ENCODE measurements around the gene KNL1.
"Not testable (repeated sequence)": the region's sequence is repeated elsewhere in the genome, so short reads cannot be mapped to it uniquely, and the experiment has no call there.

KNL1 gene

GRCh38 chr15:40593588-40594428 is at the start of gene KNL1:
TSS of gene KNL1 (plus strand) at chr15:40594249. CDS start at chr15:40602932, 8,683 bp downstream.
- DNase-seq (ENCODE audit: low read depth in 2 of 3, low spot score in 1 of 3): peak; percentile 81 to 98 (median 93)

GRCh38 chr15:40545457-40545856 is 48.6 kb upstream of the KNL1 start:
- no peak for DNase-seq (ENCODE audit: low read depth in 2 of 3, low spot score in 1 of 3)

- DNase-seq (ENCODE audit: low read depth in 2 of 3, low spot score in 1 of 3): no peak
These were observed 45.4 kb upstream of the KNL1 start for GRCh38 chr15:40548610-40549009.

- DNase-seq (ENCODE audit: low read depth in 2 of 3, low spot score in 1 of 3): no peak
These were observed 44.2 kb upstream of the KNL1 start for GRCh38 chr15:40549894-40550293.

- no peak for DNase-seq (ENCODE audit: low read depth in 2 of 3, low spot score in 1 of 3)
These were observed 43.6 kb upstream of the KNL1 start for GRCh38 chr15:40550341-40551037.

- no peak for DNase-seq (ENCODE audit: low read depth in 2 of 3, low spot score in 1 of 3)
These were observed 39.9 kb upstream of the KNL1 start for GRCh38 chr15:40554161-40554525.

GRCh38 chr15:40555876-40556275 is 38.2 kb upstream of the KNL1 start:
- no peak for DNase-seq (ENCODE audit: low read depth in 2 of 3, low spot score in 1 of 3)

- no peak for DNase-seq (ENCODE audit: low read depth in 2 of 3, low spot score in 1 of 3)
These were observed 34.9 kb upstream of the KNL1 start for GRCh38 chr15:40558952-40559742.

GRCh38 chr15:40562691-40563090 is 31.4 kb upstream of the KNL1 start:
- DNase-seq (ENCODE audit: low read depth in 2 of 3, low spot score in 1 of 3): no peak

- DNase-seq (ENCODE audit: low read depth in 2 of 3, low spot score in 1 of 3): no peak
These were observed 30.6 kb upstream of the KNL1 start for GRCh38 chr15:40563426-40563825.

- peak; percentile 90 to 93 (median 92) for DNase-seq (ENCODE audit: low read depth in 2 of 3, low spot score in 1 of 3)
These were observed 29.3 kb upstream of the KNL1 start, which contains the start of gene CCDC32 for GRCh38 chr15:40564591-40565332. TSS of gene CCDC32 (minus strand) at chr15:40565042. CDS start at chr15:40563015, 2,027 bp downstream.

GRCh38 chr15:40565333-40566238 is 28.5 kb upstream of the KNL1 start:
- DNase-seq (ENCODE audit: low read depth in 2 of 3, low spot score in 1 of 3): no peak

- no peak for DNase-seq (ENCODE audit: low read depth in 2 of 3, low spot score in 1 of 3)
These were observed 26.9 kb upstream of the KNL1 start for GRCh38 chr15:40567111-40567510.

GRCh38 chr15:40569129-40569953 is 24.7 kb upstream of the KNL1 start, which contains the start of gene RPUSD2:
TSS of gene RPUSD2 (plus strand) at chr15:40569299. CDS start at chr15:40569338, 39 bp downstream.
- peak; percentile 86 to 91 (median 88) for DNase-seq (ENCODE audit: low read depth in 2 of 3, low spot score in 1 of 3)

GRCh38 chr15:40575113-40575512 is 18.9 kb upstream of the KNL1 start:
- no peak for DNase-seq (ENCODE audit: low read depth in 2 of 3, low spot score in 1 of 3)

- not testable (repeated sequence) for DNase-seq (ENCODE audit: low read depth in 2 of 3, low spot score in 1 of 3)
These were observed 17.1 kb upstream of the KNL1 start for GRCh38 chr15:40576914-40577313.

GRCh38 chr15:40578892-40579291 is 15.2 kb upstream of the KNL1 start:
- DNase-seq (ENCODE audit: low read depth in 2 of 3, low spot score in 1 of 3): no peak

GRCh38 chr15:40581796-40582195 is 12.3 kb upstream of the KNL1 start:
- not testable (repeated sequence) for DNase-seq (ENCODE audit: low read depth in 2 of 3, low spot score in 1 of 3)

Measured in stimulated activated CD4-positive, alpha-beta T cell treated with anti-CD3 and anti-CD28 coated beads, Interleukin-12 subunit alpha, Interleukin-12 subunit beta, amount 100 ng/mL, for 48 hours (primary cell).